Omental fat pad (tissue), 4 donors: ENCODE data around the gene ABI1. TPM values are rescaled to one million over a fixed set of nuclear protein-coding genes. Genes with fewer than 3 reads are reported as not detected.

ENCODE experiments used
- ATAC-seq: fragments of 150-250 bp; one replicate; pipeline ENCODE4 v1.9.1; 2016; ENCODE audit warnings: mild to moderate bottlenecking, moderate library complexity; ENCODE audit not compliant: low FRiP score
- DNase-seq: peaks from one replicate; pipeline ENCODE4 v3.0.0-alpha.2; 2019; ENCODE audit warnings: low spot score
- total RNA-seq, 4 donors: library from RNA; depleted of rRNA; stranded (reverse); fragments of >200 nt; gene quantifications; one replicate each; pipeline ENCODE4 v1.1.0, GENCODE V29; 2016
- TF ChIP-seq, protein P1 (sequence below), 3 donors: fragments of 450-650 bp; IDR thresholded peaks; one replicate each; pipeline ENCODE4 v1.5.1; 2016 to 2017; ENCODE audit warnings: antibody characterized with exemption in 3 of 3, mild to moderate bottlenecking in 3 of 3, moderate library complexity in 2 of 3

ABI1 gene
- total RNA-seq, 4 donors from 2014 or later = 35.4 to 51.1 (median 39.8) TPM

DNA sequence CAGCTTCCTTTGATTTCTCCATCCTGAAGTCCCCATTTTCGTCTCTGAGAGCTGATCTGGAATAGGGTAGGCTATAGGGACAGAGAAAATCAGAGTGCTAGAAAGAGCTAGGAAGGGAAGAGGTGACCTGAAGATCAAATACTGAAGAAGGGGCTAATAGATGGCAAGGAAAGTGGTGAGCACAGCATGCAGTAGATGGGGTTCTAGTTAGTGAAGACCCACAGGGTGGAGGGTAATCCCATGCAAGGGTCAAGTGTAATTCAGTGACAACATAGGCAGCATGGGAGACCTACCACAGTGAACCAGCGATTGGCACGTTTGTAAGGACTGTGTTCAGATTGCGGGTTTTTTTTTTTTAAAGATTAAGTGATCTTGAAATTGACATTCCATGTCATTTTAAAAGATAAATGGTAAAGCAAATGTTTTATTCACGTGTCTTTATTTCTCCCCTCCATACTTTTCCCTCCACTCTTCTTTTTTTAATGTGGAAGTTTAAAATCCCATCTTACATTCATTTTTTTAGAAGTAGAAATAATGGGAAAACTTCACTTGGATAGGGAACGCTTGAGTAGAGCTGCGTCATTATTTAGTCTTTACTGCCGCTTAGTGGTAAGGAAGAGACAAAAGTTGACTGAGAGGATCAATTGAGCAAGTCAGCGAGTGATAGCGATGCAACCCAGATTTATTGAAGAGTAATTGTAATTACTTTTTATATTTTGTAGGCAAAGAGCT lies 21.0 kb upstream of the ABI1 start:
- no peak for ATAC-seq

DNA sequence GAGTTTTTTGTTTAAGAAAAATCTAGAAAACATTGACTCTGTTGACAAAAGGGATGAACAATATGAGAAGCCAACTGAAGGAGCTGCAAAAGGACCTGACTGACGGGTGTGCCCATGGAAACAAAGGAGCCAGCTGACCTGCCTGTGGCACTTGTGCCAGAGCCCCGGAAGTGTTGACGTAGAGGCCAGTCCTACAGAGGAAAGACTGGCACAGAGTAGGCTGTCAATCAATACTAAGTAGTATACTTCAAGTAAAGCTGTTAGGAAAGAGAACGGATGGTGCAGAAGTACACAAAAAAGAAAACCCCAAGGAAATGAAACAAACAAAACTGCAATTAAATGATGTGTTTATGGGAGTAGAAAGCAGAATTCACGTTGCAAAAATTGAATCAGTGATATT lies 19.0 kb upstream of the ABI1 start:
- TF ChIP-seq, protein P1, sequence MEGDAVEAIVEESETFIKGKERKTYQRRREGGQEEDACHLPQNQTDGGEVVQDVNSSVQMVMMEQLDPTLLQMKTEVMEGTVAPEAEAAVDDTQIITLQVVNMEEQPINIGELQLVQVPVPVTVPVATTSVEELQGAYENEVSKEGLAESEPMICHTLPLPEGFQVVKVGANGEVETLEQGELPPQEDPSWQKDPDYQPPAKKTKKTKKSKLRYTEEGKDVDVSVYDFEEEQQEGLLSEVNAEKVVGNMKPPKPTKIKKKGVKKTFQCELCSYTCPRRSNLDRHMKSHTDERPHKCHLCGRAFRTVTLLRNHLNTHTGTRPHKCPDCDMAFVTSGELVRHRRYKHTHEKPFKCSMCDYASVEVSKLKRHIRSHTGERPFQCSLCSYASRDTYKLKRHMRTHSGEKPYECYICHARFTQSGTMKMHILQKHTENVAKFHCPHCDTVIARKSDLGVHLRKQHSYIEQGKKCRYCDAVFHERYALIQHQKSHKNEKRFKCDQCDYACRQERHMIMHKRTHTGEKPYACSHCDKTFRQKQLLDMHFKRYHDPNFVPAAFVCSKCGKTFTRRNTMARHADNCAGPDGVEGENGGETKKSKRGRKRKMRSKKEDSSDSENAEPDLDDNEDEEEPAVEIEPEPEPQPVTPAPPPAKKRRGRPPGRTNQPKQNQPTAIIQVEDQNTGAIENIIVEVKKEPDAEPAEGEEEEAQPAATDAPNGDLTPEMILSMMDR (IDR thresholded peaks at IDR 0.05) = no peak
- ATAC-seq (no peak), DNase-seq (no peak)

More for the DNA sequence above, 21.0 kb upstream of the ABI1 start:
- TF ChIP-seq, protein P1 (IDR thresholded peaks at IDR 0.05) = peak in 1 of 3 donors; percentile 46
- DNase-seq = no peak

DNA sequence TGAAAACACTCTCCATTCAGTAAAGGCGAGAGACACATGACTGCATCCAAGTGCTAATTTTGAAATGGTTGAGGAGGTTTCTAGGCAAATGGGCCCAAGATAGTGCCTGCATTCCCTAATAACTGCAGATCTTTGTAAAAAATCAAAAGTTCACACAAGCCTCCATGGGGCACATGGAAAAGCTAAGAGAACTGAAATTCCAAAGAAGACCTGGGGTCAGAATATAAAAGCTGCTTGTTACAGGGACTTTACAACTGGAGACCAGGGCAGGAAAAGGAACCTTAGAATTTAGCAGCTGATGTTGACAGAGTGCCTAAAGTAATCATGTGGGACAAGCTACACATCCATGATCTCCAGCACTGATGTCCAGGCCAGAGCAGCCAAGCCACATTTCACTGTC lies 10.0 kb upstream of the ABI1 start:
- ATAC-seq (no peak), DNase-seq (no peak)
- TF ChIP-seq, protein P1 (IDR thresholded peaks at IDR 0.05) = no peak

DNA sequence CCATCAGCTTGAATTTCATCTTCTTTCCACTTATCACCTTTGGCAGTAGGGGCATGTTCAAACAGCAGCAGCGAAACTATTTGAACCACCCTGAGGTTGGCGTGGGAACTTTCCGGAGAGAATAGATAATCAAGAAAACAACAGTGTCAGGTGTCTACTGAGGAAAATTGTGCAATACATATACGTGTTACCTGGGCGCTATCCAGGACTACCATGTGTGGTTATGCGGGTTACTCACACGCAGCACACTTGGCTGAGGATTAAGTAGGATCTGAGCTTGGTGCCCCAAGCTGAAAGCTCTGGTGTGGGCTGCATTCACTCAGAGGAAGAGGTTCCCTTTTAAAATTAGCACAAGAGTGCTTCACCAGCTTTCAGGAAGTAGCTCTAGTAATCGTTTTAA lies 8.8 kb upstream of the ABI1 start:
- TF ChIP-seq, protein P1 (IDR thresholded peaks at IDR 0.05) = no peak
- ATAC-seq (peak; percentile 88), DNase-seq (no peak)

DNA sequence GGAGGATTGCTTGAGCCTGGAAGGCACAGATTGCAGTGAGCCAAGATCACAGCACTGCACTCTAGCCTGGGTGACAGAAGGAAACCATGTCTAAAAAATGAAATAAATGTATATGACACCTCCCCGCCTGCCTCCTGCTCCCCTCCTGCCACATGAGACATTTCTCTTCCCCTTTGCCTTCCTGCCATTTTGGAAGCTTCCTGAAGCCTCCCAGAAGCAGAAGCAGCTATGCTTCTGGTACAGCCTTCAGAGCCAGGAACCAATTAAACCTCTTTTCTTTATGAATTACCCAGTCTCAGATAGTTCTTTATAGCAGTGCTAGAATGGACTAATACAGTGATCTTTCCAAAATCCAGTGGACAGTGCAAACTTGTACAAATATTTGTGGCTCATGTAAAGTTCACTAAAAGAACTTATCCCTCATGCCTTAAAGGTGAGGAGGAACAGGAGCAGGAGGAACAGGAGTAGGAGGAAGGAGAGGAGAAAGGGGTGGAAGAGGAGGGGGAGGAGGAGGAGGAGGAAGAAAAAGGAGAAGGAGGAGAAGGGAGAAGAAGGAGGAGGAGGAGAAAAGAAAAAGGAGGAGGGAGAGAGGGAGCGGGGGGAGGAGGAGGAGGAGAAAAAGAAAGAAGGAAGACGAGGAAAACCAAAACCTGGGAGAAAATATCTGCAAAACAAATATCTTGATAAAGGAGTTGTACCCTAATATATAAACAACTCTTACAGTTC lies 2.8 kb upstream of the ABI1 start:
- ATAC-seq = no peak
- TF ChIP-seq, protein P1 (IDR thresholded peaks at IDR 0.05) = no peak
- no peak for DNase-seq

DNA sequence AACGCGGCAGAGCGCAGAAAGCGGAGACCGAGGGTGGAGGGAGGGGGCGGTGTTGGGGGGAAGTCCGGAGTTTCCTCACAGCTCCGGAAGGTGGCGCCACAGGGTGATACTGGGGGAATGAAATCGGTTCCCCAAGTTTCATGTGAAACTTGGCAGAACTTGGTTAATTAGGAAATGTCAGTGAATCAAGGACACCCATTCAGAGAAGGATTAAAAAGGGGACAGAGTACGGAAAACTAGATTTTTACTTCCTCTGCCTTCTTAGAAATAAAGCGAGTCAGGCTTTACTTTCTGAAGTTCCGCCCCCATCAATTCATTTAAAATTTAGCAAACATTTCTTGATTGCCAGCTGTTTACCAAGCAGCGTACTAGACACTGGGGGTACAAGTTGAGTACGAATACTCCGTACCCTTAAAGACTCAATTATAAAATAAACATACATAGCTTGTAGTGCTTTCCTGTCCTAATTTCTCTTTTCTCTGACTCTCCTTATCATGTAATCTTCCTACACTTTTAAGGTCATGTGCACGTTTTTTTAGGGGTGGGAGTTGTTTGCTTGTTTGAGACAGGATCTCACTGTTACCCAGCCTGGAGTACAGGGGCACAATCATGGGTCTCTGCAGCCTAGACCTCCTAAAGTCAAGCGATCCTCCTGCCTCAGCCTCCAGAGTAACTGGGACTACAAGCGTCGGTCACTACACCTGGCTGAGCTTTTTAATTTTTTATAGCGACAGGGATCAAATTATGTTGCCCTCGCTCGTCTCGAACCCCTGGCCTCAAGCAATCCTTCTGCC lies 644 bp upstream of the ABI1 start:
- TF ChIP-seq, protein P1 (IDR thresholded peaks at IDR 0.05) = no peak
- DNase-seq (no peak), ATAC-seq (no peak)
